Karpas-422 (cell line): Measurements from ENCODE around the gene C17orf78. TPM values are rescaled to one million over a fixed set of nuclear protein-coding genes. Genes with fewer than 3 reads are reported as not detected.
A peak's percentile ranks its signal among the peaks of the same experiment; 100 is the strongest.
"Not testable (repeated sequence)": the region's sequence is repeated elsewhere in the genome, so short reads cannot be mapped to it uniquely, and the experiment has no call there.

Experiments used
- DNase-seq: peaks from one replicate; pipeline ENCODE4 v3.0.0-alpha.2; 2015
- H2AFZ ChIP-seq: fragments of 200-600 bp; sonication (generic); 2 replicates; pipeline ENCODE4 v1.6.1; 2014; ENCODE audit warnings: antibody characterized with exemption, low read length, mixed read lengths
- H3K27ac ChIP-seq: fragments of 200-600 bp; sonication (generic); 2 replicates; pipeline ENCODE4 v1.5.1; 2014; ENCODE audit warnings: mild to moderate bottlenecking, low read length, moderate library complexity
- H3K27me3 ChIP-seq: fragments of 200-600 bp; sonication (generic); 2 replicates; pipeline ENCODE4 v1.6.1; 2014; ENCODE audit warnings: low read length, mixed read lengths
- H3K36me3 ChIP-seq: fragments of 200-600 bp; sonication (generic); 2 replicates; pipeline ENCODE4 v1.6.1; 2014; ENCODE audit warnings: low read length, mixed read lengths; ENCODE audit not compliant: insufficient read depth
- H3K4me1 ChIP-seq: fragments of 200-600 bp; sonication (generic); 2 replicates; pipeline ENCODE4 v1.6.1; 2014; ENCODE audit warnings: mild to moderate bottlenecking, low read length, mixed read lengths
- H3K4me2 ChIP-seq: fragments of 200-600 bp; sonication (generic); 2 replicates; pipeline ENCODE4 v1.6.1; 2014; ENCODE audit warnings: low read length, low read depth, mild to moderate bottlenecking; ENCODE audit not compliant: poor library complexity, severe bottlenecking
- H3K4me3 ChIP-seq: fragments of 200-600 bp; sonication (generic); 2 replicates; pipeline ENCODE4 v1.5.1; 2014; ENCODE audit warnings: mild to moderate bottlenecking, antibody characterized with exemption, low read length, mixed read lengths
- H3K79me2 ChIP-seq: fragments of 200-600 bp; sonication (generic); 2 replicates; pipeline ENCODE4 v1.6.1; 2014; ENCODE audit warnings: mild to moderate bottlenecking, low read length, mixed read lengths
- H3K9ac ChIP-seq: fragments of 200-600 bp; sonication (generic); 2 replicates; pipeline ENCODE4 v1.6.0; 2014; ENCODE audit warnings: low read length
- H3K9me2 ChIP-seq: fragments of 200-600 bp; sonication (generic), shearing (Covaris generic); replicated peaks from 2 replicates; pipeline ENCODE4 v1.6.0; 2014; ENCODE audit warnings: mild to moderate bottlenecking, low read length, moderate library complexity; ENCODE audit not compliant: insufficient read depth
- H3K9me3 ChIP-seq: fragments of 300-700, 200-600 bp; sonication (generic); 2 replicates; pipeline ENCODE4 v1.6.1; 2014; ENCODE audit warnings: low read length, mixed read lengths
- H4K20me1 ChIP-seq: fragments of 200-600 bp; sonication (generic); 2 replicates; pipeline ENCODE4 v1.6.1; 2014; ENCODE audit warnings: mild to moderate bottlenecking, antibody characterized with exemption, low read length, low read depth; ENCODE audit not compliant: insufficient read depth
- total RNA-seq: library from RNA; depleted of rRNA; stranded (reverse); fragments of >200 nt; shearing (Covaris generic); gene quantifications from 2 replicates; pipeline ENCODE4 v1.2.3, GENCODE V29; 2014; ENCODE audit warnings: low replicate concordance

Gene C17orf78
- total RNA-seq, 1 experiment from 2014 or later, result not detected

DNA sequence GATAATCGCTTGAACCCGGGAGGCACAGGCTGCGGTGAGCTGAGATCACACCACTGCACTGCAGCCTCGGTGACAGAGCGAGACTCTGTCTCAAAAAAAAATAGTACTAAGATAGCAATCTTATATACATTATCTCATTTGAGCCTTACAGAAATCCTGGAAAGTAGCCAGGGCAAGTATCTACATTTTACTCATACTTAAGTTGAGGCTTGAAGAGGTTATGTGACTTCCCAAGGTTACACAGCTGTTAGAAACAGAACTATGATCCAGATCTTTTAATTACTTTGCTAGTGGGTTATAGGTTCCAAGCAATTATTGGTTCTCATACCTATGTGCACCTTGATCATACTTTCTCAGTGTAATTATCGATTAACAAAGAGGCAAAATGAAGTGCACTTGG, 15.4 kb downstream of the C17orf78 start:
- Histone ChIP-seq H3K9me3 (no peaks in the 10 kb centered on the region), H3K36me3 (no peaks in the 10 kb centered on the region), H4K20me1 (no peaks in the 10 kb centered on the region), H3K9ac (no peak overlapping the region), H3K27ac (no peak overlapping the region), H3K9me2 (no peaks in the 10 kb centered on the region), H3K79me2 (no peaks in the 10 kb centered on the region), H3K4me2 (no peak overlapping the region), H3K4me1 (no peaks in the 10 kb centered on the region; the same call in 1 of the 2 replicates), H3K4me3 (no peak overlapping the region), H3K27me3 (no peaks in the 10 kb centered on the region), H2AFZ (no peak overlapping the region)
- no peak for DNase-seq

- Histone ChIP-seq H3K36me3 (no peaks in the 10 kb centered on the region), H3K27me3 (no peaks in the 10 kb centered on the region), H3K79me2 (no peaks in the 10 kb centered on the region), H3K9me2 (no peaks in the 10 kb centered on the region), H3K4me3 (no peak overlapping the region), H4K20me1 (no peaks in the 10 kb centered on the region), H3K9ac (no peak overlapping the region), H2AFZ (no peak overlapping the region), H3K4me2 (peak overlapping the region; percentile 10), H3K4me1 (no peaks in the 10 kb centered on the region; the same call in 1 of the 2 replicates), H3K9me3 (no peaks in the 10 kb centered on the region), H3K27ac (no peak overlapping the region)
- DNase-seq, result no peak
Observed at GRCh38 chr17:37392024-37392590, 16.3 kb downstream of the C17orf78 start.

DNA sequence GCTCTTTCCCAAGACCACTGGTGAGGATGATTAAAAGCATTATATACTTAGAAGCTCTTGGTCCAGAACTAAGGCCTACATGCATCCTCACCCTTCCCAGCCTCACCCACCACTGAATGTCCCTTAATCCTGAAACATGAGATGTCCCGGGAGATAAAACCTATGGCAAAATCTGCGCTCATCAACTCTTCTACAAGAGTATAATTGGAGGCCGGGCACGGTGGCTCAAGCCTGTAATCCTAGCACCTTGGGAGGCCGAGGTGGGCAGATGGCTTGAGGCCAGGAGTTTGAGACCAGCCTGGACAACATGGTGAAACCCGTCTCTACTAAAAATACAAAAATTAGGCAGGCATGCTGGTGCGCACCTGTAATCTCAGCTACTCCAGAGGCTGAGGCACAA, 17.6 kb downstream of the C17orf78 start:
- Histone ChIP-seq H3K4me2 (no peak overlapping the region), H3K9ac (no peak overlapping the region), H3K27me3 (no peaks in the 10 kb centered on the region), H2AFZ (no peak overlapping the region), H3K4me3 (no peak overlapping the region), H3K79me2 (no peaks in the 10 kb centered on the region), H3K9me3 (no peaks in the 10 kb centered on the region), H4K20me1 (no peaks in the 10 kb centered on the region), H3K36me3 (no peaks in the 10 kb centered on the region), H3K9me2 (no peaks in the 10 kb centered on the region), H3K4me1 (no peaks in the 10 kb centered on the region; the same call in 1 of the 2 replicates), H3K27ac (no peak overlapping the region)
- DNase-seq, result no peak

DNA sequence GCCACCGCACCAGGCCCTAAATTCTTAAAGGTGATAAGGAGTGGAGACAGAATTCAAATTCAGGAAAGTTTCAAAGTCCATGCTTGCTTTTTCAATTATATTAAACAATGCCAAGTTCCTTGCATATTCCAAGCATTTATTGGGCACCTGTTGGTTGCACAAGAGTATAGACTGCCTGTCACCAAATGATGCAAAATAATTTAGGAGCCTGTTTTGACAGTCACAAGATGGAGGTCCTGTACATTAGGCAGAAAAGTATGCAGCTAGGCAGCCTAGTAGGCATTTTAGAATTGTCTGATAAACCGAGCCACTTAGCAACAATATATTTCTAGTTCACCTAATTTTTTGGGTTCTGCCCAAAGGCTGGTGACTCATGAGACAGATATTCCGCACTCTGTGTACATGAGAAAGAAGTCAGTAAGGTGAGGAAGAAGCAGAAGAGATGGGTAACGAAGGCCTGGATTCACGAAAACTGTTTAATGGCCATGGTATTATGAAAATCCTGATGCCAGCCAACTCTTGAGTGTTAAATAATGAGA, 23.5 kb downstream of the C17orf78 start:
- H3K36me3 ChIP-seq, result no peaks in the 10 kb centered on the region
- no peaks in the 10 kb centered on the region for H3K4me1 ChIP-seq
- no peaks in the 10 kb centered on the region for H3K79me2 ChIP-seq
- 0 out of 2 replicates have a peak, but pooled peaks cover 3% of the 10 kb centered on the region for H4K20me1 ChIP-seq
- DNase-seq, result no peak
- no peak overlapping the region for H3K27ac ChIP-seq
- no peaks in the 10 kb centered on the region for H3K9me2 ChIP-seq
- H2AFZ ChIP-seq, result no peak overlapping the region
- H3K9ac ChIP-seq, result no peak overlapping the region
- H3K9me3 ChIP-seq, result no peaks in the 10 kb centered on the region
- H3K4me3 ChIP-seq, result no peak overlapping the region
- no peak overlapping the region for H3K4me2 ChIP-seq
- no peaks in the 10 kb centered on the region for H3K27me3 ChIP-seq

- Histone ChIP-seq H3K4me3 (no peak overlapping the region), H3K4me1 (peaks cover 8% of the 10 kb centered on the region), H3K27me3 (no peaks in the 10 kb centered on the region), H3K9me2 (no peaks in the 10 kb centered on the region), H4K20me1 (0 out of 2 replicates have a peak, but pooled peaks cover 3% of the 10 kb centered on the region), H3K36me3 (no peaks in the 10 kb centered on the region), H3K9ac (no peak overlapping the region), H3K4me2 (no peak overlapping the region), H3K79me2 (peaks cover 5% of the 10 kb centered on the region; the same call in 1 of the 2 replicates), H3K27ac (no peak overlapping the region), H3K9me3 (no peaks in the 10 kb centered on the region), H2AFZ (no peak overlapping the region)
- DNase-seq, result peak; percentile 29
Observed at GRCh38 chr17:37400505-37400904, 24.7 kb downstream of the C17orf78 start.

GRCh38 chr17:37405522-37405921, 29.7 kb downstream of the C17orf78 start:
- H3K36me3 ChIP-seq, DNase-seq, H3K9me3 ChIP-seq, H4K20me1 ChIP-seq, H3K27ac ChIP-seq, H3K9me2 ChIP-seq, H2AFZ ChIP-seq, H3K27me3 ChIP-seq: not testable (repeated sequence)
- H3K4me3 ChIP-seq, result peak overlapping the region; percentile 97
- peak overlapping the region; percentile 99 for H3K9ac ChIP-seq
- peaks cover 26% of the 10 kb centered on the region for H3K4me1 ChIP-seq
- peak overlapping the region; percentile 97 for H3K4me2 ChIP-seq
- H3K79me2 ChIP-seq, result peaks cover 36% of the 10 kb centered on the region

- Histone ChIP-seq H3K9me3 (no peaks in the 10 kb centered on the region), H3K4me2 (peak overlapping the region; percentile 97), H3K27ac (peak overlapping the region; percentile 76), H3K36me3 (peaks cover 4% of the 10 kb centered on the region), H3K9ac (peak overlapping the region; percentile 99), H3K27me3 (no peaks in the 10 kb centered on the region), H2AFZ (peak overlapping the region; percentile 84; the same call in 1 of the 2 replicates), H3K4me1 (peaks cover 26% of the 10 kb centered on the region), H3K79me2 (peaks cover 36% of the 10 kb centered on the region), H3K4me3 (peak overlapping the region; percentile 97), H4K20me1 (0 out of 2 replicates have a peak, but pooled peaks cover 3% of the 10 kb centered on the region), H3K9me2 (no peaks in the 10 kb centered on the region)
- DNase-seq, result peak; percentile 58
Observed at GRCh38 chr17:37405955-37406634, 30.3 kb downstream of the C17orf78 start.

- Histone ChIP-seq H2AFZ (peak within 1 kb of the TSS; percentile 94), H3K36me3 (peaks cover 6% of the 10 kb centered on the region), H3K27ac (peak within 1 kb of the TSS; percentile 84), H4K20me1 (no peaks in the 10 kb centered on the region), H3K4me2 (peak within 1 kb of the TSS; percentile 99), H3K9me3 (no peaks in the 10 kb centered on the region), H3K27me3 (no peaks in the 10 kb centered on the region), H3K4me1 (peaks cover 26% of the 10 kb centered on the region), H3K9me2 (no peaks in the 10 kb centered on the region), H3K4me3 (peak within 1 kb of the TSS; percentile 99), H3K9ac (peak within 1 kb of the TSS; percentile 99), H3K79me2 (peaks cover 36% of the 10 kb centered on the region)
- DNase-seq, result peak; percentile 94
Observed at GRCh38 chr17:37406635-37407461, 31.1 kb downstream of the C17orf78 start, which contains the start of the genes ACACA and TADA2A. ACACA (minus strand) TSS chr17:37406836; CDS start chr17:37406299, 537 bp downstream. TADA2A (plus strand) TSS chr17:37406886; CDS start chr17:37411366, 4,480 bp downstream.
